Central memory CD4-positive, alpha-beta T cell (primary cell): Measurements from ENCODE around the gene EFCAB3.
"Not testable (repeated sequence)": the region's sequence is repeated elsewhere in the genome, so short reads cannot be mapped to it uniquely, and the experiment has no call there.

Experiments used
- DNase-seq: peaks from one replicate; pipeline ENCODE4 v3.0.0; 2022
- total RNA-seq, 3 experiments: gene quantifications; one replicate each; lab custom pipeline; 2026; lab: John Stamatoyannopoulos, UW

Gene EFCAB3
- 0 to 0.39 (median 0) reads per million in 3 experiments for total RNA-seq

GRCh38 chr17:62380253-62380652 lies at the start of gene EFCAB3:
Gene EFCAB3, plus strand, starts transcription at chr17:62380553. Its CDS starts 2,427 bp downstream, at chr17:62382980.
- no peak for DNase-seq

- no peak for DNase-seq
Observed at GRCh38 chr17:62336527-62336926, 43.8 kb upstream of the EFCAB3 start.

- no peak for DNase-seq
Observed at GRCh38 chr17:62343764-62344270, 36.5 kb upstream of the EFCAB3 start.

GRCh38 chr17:62351176-62351575 lies 29.2 kb upstream of the EFCAB3 start:
- no peak for DNase-seq

GRCh38 chr17:62366191-62366590 lies 14.2 kb upstream of the EFCAB3 start:
- no peak for DNase-seq

- DNase-seq, result no peak
Observed at GRCh38 chr17:62381561-62381960, 1.2 kb downstream of the EFCAB3 start.

- DNase-seq, result no peak
Observed at GRCh38 chr17:62388856-62389255, 8.5 kb downstream of the EFCAB3 start.

GRCh38 chr17:62392908-62393307 lies 12.6 kb downstream of the EFCAB3 start:
- DNase-seq, result no peak

GRCh38 chr17:62398891-62399290 lies 18.5 kb downstream of the EFCAB3 start:
- no peak for DNase-seq

GRCh38 chr17:62405451-62405850 lies 25.1 kb downstream of the EFCAB3 start:
- no peak for DNase-seq

GRCh38 chr17:62413090-62413489 lies 32.7 kb downstream of the EFCAB3 start:
- not testable (repeated sequence) for DNase-seq

- DNase-seq, result peak; percentile 85
Observed at GRCh38 chr17:62423647-62424461, 43.5 kb downstream of the EFCAB3 start, which contains the start of gene METTL2A. Gene METTL2A, plus strand, starts transcription at chr17:62423897. Its CDS starts 6 bp downstream, at chr17:62423903.

GRCh38 chr17:62426214-62426613 lies 45.9 kb downstream of the EFCAB3 start:
- DNase-seq, result not testable (repeated sequence)

- not testable (repeated sequence) for DNase-seq
Observed at GRCh38 chr17:62435251-62435650, 54.9 kb downstream of the EFCAB3 start.

GRCh38 chr17:62441181-62441580 lies 60.8 kb downstream of the EFCAB3 start:
- DNase-seq, result not testable (repeated sequence)

- DNase-seq, result no peak
Observed at GRCh38 chr17:62444063-62444462, 63.7 kb downstream of the EFCAB3 start.

GRCh38 chr17:62445791-62446190 lies 65.4 kb downstream of the EFCAB3 start:
- not testable (repeated sequence) for DNase-seq

GRCh38 chr17:62452195-62452594 lies 71.8 kb downstream of the EFCAB3 start:
- not testable (repeated sequence) for DNase-seq

- DNase-seq, result not testable (repeated sequence)
Observed at GRCh38 chr17:62453041-62453440, 72.7 kb downstream of the EFCAB3 start.

GRCh38 chr17:62453656-62454055 lies 73.3 kb downstream of the EFCAB3 start:
- DNase-seq, result peak; percentile 14

GRCh38 chr17:62454111-62454510 lies 73.8 kb downstream of the EFCAB3 start:
- not testable (repeated sequence) for DNase-seq

GRCh38 chr17:62456016-62456415 lies 75.7 kb downstream of the EFCAB3 start:
- no peak for DNase-seq

- DNase-seq, result not testable (repeated sequence)
Observed at GRCh38 chr17:62458483-62458882, 78.1 kb downstream of the EFCAB3 start.

- DNase-seq, result not testable (repeated sequence)
Observed at GRCh38 chr17:62464422-62464821, 84.1 kb downstream of the EFCAB3 start.
